GM19324 (cell line): ENCODE measurements around the gene LYPD6B.

ENCODE experiments used
- ATAC-seq: cut with Tn5 transposase; IDR thresholded peaks from one replicate; pipeline ENCODE4 v1.9.1; 2021; ENCODE audit warnings: mild to moderate bottlenecking, moderate library complexity; ENCODE audit not compliant: unreplicated experiment, low FRiP score

The LYPD6B gene

GRCh38 chr2:149101818-149102217, 63.3 kb downstream of the LYPD6B start:
- no peak for ATAC-seq

- ATAC-seq, result no peak
Measured at GRCh38 chr2:149103081-149103620, 64.7 kb downstream of the LYPD6B start.

- ATAC-seq, result no peak
Measured at GRCh38 chr2:149104221-149104620, 65.7 kb downstream of the LYPD6B start.

- no peak for ATAC-seq
Measured at GRCh38 chr2:149112068-149112467, 73.6 kb downstream of the LYPD6B start.

GRCh38 chr2:149112713-149113112, 74.2 kb downstream of the LYPD6B start:
- no peak for ATAC-seq

GRCh38 chr2:149115781-149116180, 77.3 kb downstream of the LYPD6B start:
- no peak for ATAC-seq

GRCh38 chr2:149119368-149119767, 80.9 kb downstream of the LYPD6B start:
- no peak for ATAC-seq

- no peak for ATAC-seq
Measured at GRCh38 chr2:149122516-149122915, 84.0 kb downstream of the LYPD6B start.

GRCh38 chr2:149125031-149125725, 86.7 kb downstream of the LYPD6B start:
- ATAC-seq, result no peak

- ATAC-seq, result no peak
Measured at GRCh38 chr2:149129433-149129832, 90.9 kb downstream of the LYPD6B start.

- ATAC-seq, result no peak
Measured at GRCh38 chr2:149132339-149132738, 93.8 kb downstream of the LYPD6B start.

GRCh38 chr2:149132901-149133300, 94.4 kb downstream of the LYPD6B start:
- no peak for ATAC-seq

GRCh38 chr2:149134335-149134923, 95.9 kb downstream of the LYPD6B start:
- no peak for ATAC-seq

- no peak for ATAC-seq
Measured at GRCh38 chr2:149136111-149136510, 97.6 kb downstream of the LYPD6B start.

GRCh38 chr2:149141046-149141445, 102.5 kb downstream of the LYPD6B start:
- ATAC-seq, result no peak

GRCh38 chr2:149143734-149144133, 105.2 kb downstream of the LYPD6B start:
- ATAC-seq, result no peak

- peak; percentile 86 for ATAC-seq
Measured at GRCh38 chr2:149145314-149146295, 107.1 kb downstream of the LYPD6B start.

- no peak for ATAC-seq
Measured at GRCh38 chr2:149146876-149147275, 108.4 kb downstream of the LYPD6B start.

GRCh38 chr2:149148194-149149006, 109.9 kb downstream of the LYPD6B start:
- no peak for ATAC-seq

GRCh38 chr2:149149007-149149297, 110.5 kb downstream of the LYPD6B start:
- ATAC-seq, result no peak
